GM12872 (cell line): Measurements from ENCODE around the gene OR6Q1.

Experiments used
- TF ChIP-seq, protein P1 (sequence below): IDR thresholded peaks from 3 replicates; pipeline ENCODE4 v1.5.1; 2011; ENCODE audit warnings: low read depth, mild to moderate bottlenecking, low read length, moderate library complexity; ENCODE audit not compliant: insufficient read depth

Gene OR6Q1

GRCh38 chr11:58070585-58070984, 39.8 kb downstream of the OR6Q1 start:
- TF ChIP-seq, protein P1, sequence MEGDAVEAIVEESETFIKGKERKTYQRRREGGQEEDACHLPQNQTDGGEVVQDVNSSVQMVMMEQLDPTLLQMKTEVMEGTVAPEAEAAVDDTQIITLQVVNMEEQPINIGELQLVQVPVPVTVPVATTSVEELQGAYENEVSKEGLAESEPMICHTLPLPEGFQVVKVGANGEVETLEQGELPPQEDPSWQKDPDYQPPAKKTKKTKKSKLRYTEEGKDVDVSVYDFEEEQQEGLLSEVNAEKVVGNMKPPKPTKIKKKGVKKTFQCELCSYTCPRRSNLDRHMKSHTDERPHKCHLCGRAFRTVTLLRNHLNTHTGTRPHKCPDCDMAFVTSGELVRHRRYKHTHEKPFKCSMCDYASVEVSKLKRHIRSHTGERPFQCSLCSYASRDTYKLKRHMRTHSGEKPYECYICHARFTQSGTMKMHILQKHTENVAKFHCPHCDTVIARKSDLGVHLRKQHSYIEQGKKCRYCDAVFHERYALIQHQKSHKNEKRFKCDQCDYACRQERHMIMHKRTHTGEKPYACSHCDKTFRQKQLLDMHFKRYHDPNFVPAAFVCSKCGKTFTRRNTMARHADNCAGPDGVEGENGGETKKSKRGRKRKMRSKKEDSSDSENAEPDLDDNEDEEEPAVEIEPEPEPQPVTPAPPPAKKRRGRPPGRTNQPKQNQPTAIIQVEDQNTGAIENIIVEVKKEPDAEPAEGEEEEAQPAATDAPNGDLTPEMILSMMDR: no peak

GRCh38 chr11:58075781-58076180, 45.0 kb downstream of the OR6Q1 start:
- TF ChIP-seq, protein P1: no peak
